GM20000 (cell line): Measurements from ENCODE around the gene ARHGAP24.
"Not testable (repeated sequence)": the region's sequence is repeated elsewhere in the genome, so short reads cannot be mapped to it uniquely, and the experiment has no call there.

ENCODE experiments used
- DNase-seq: peaks from one replicate; pipeline ENCODE4 v3.0.0; 2012; ENCODE audit warnings: low spot score
- CTCF ChIP-seq: IDR thresholded peaks from 2 replicates; pipeline ENCODE4 v1.5.1; 2012; ENCODE audit warnings: mild to moderate bottlenecking, control low read depth; ENCODE audit errors: extremely low read depth, missing control alignments

Gene ARHGAP24

DNA sequence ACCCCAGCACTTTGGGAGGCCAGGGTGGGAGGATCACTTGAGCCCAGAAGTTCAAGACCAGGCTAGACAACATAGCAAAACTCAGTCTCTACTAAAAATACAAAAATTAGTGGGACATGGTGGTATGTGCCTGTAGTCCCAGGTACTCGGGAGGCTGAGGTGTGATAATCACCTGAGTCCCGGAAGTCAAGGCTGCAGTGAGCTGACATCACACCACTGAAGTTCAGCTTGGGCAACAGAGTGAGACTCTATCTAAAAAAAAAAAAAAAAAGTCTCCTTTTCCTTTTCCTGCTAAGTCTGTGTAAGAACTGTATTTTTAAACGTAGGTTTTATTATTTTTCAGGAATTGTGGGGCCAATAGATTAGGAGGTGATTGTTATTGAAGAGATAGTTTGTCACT is 356.7 kb downstream of the ARHGAP24 start:
- TF ChIP-seq CTCF = no peak
- no peak for DNase-seq

GRCh38 chr4:85833302-85833701 is 358.4 kb downstream of the ARHGAP24 start:
- TF ChIP-seq CTCF = no peak
- no peak for DNase-seq

DNA sequence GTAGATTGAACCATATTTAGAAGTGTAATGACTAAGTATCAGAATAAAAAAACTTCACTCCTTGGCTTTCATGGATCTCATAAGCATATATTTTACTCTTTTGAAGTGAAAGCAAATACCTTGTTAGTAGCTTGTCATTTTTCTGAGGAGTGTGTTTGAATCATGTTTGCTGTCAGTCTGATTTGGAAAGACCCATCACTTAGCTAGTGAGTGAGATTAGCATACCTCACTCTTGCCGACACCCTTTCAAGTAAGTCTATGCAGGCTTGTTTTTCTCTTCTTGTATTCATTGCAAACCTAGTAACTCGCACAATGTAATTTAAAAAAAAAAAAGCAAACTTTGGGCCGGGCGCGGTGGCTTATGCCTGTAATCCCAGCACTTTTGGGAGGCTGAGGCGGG is 360.0 kb downstream of the ARHGAP24 start:
- no peak for TF ChIP-seq CTCF
- DNase-seq = no peak

- no peak for DNase-seq
- no peak for TF ChIP-seq CTCF
Observed at GRCh38 chr4:85836588-85837438, 361.9 kb downstream of the ARHGAP24 start.

GRCh38 chr4:85837439-85837733 is 362.4 kb downstream of the ARHGAP24 start:
- no peak for TF ChIP-seq CTCF
- DNase-seq = no peak

DNA sequence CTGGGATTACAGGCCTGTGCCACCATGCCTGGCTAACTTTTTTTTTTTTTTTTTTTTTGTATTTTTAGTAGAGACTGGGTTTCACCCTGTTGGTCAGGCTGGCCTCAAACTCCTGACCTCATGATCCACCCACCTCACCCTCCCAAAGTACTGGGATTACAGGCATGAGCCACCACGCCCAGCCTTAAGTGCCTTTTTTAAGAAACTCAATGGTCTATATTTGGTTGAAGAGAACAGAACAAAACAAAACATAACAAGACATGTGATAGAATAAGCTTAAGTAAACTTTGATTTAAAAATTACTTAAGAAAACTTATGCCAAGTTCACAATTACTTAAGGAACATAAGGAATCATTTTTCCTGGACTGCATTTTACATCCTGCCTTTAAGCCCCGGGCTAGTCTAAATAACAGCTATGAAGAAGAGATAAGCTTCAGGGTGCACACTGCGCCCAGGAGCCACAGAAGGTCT is 365.1 kb downstream of the ARHGAP24 start:
- not testable (repeated sequence) for DNase-seq

GRCh38 chr4:85842540-85842939 is 367.6 kb downstream of the ARHGAP24 start:
- TF ChIP-seq CTCF = no peak
- no peak for DNase-seq

- DNase-seq = not testable (repeated sequence)
Observed at GRCh38 chr4:85853740-85854139, 378.8 kb downstream of the ARHGAP24 start.
